ENCODE results near the gene GALNT9.

Gene GALNT9

DNA sequence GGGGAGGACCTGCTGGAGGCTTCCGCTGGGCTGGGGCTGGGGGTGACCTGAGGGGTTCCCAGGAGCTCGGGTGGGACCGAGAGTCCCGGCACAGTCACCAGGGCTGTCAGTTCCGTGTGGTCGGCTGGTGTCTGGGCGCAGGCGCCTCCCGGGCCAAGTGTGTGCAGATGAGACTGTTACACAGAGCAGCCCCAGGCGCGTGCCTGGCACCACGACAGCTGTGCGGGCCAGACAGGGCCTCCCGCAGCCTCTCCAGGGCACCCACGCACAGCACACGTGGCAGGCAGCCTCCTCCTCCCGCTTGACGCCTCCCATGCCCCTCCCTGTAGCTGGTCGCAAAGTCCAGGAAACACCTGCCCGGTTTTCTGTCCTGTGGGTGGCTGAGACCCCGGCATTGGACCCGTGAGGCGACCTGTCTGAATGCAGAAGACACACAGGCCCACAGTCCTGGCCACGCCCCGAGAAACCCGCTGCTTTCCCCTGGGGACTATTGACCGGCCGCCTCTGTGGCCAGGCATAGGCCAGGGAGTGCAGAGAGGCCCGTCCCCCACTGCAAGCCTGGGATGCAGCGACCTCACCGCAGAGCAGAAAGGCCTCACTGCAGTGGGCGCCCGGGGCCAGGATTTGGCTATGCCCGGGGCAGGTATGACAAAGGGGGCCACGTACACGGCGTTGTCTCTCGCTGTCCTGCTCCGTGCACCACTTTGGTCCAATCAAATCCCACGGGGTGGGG is 12.1 kb upstream of the GALNT9 start:
- TF ChIP-seq, protein P1, sequence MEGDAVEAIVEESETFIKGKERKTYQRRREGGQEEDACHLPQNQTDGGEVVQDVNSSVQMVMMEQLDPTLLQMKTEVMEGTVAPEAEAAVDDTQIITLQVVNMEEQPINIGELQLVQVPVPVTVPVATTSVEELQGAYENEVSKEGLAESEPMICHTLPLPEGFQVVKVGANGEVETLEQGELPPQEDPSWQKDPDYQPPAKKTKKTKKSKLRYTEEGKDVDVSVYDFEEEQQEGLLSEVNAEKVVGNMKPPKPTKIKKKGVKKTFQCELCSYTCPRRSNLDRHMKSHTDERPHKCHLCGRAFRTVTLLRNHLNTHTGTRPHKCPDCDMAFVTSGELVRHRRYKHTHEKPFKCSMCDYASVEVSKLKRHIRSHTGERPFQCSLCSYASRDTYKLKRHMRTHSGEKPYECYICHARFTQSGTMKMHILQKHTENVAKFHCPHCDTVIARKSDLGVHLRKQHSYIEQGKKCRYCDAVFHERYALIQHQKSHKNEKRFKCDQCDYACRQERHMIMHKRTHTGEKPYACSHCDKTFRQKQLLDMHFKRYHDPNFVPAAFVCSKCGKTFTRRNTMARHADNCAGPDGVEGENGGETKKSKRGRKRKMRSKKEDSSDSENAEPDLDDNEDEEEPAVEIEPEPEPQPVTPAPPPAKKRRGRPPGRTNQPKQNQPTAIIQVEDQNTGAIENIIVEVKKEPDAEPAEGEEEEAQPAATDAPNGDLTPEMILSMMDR (IDR thresholded peaks at IDR 0.05; ENCODE audit: extremely low read depth, missing control alignments), result no peak
- DNase-seq (ENCODE audit: low spot score), result no peak

DNA sequence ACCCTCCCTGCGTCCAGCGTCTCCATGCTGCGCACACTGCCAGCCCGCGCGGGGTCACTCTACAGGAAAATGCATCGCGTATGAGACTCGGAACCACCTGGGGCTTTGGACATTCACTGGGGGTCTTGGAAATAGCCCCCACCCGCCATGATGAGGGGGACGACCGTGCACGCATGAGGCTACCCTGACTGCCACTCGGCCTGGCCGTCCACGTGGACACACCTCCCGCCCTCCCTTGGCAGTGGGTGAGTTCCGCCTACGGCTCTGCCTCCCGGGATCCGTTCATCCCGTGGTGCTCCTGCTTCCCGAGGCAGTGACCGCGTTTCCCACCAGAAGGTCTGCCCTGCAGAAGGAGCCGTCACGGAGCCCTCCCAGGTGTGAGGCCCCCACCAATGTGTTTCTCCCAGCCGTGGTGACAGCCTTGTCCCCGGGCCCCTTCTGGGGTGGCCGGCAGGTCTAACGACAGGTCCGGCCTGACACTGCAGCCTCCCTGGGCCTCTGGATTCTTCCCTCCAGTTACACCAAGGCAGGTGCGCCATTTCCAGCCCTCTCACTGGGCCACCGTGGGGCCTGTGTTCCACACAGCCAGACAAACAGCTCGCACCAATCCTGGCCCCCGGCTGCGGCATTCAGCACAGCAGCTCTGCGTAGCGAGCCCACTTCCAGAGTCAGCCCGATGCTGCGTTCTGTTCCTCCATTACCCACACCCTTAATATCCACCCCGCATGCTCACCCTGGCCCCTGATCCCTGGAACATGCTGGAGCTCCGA is 11.1 kb upstream of the GALNT9 start:
- TF ChIP-seq, protein P1 (IDR thresholded peaks at IDR 0.05; ENCODE audit: extremely low read depth, missing control alignments), result no peak
- no peak for DNase-seq (ENCODE audit: low spot score)

DNA sequence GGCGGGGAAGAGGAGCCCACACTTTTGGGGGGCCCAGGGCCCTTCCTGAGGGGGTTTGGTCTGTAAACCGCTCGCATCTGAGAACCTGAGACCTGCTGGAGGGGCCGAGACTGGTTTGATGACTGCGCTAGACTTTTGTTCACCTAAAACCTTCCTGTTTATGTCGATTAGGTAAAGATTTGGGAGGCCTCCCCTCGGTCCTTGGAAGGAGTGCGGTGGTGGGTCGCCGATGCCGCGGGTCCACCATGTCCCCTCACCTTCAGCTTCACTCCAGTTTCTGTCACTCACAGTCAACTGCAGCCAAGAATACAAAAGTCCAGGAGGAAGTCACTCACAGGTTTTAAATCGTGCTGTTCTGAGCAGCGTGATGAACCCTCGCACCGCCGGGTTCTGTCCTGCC is 10.5 kb upstream of the GALNT9 start:
- no peak for DNase-seq (ENCODE audit: low spot score)
- TF ChIP-seq, protein P1 (IDR thresholded peaks at IDR 0.05; ENCODE audit: extremely low read depth, missing control alignments), result no peak

DNA sequence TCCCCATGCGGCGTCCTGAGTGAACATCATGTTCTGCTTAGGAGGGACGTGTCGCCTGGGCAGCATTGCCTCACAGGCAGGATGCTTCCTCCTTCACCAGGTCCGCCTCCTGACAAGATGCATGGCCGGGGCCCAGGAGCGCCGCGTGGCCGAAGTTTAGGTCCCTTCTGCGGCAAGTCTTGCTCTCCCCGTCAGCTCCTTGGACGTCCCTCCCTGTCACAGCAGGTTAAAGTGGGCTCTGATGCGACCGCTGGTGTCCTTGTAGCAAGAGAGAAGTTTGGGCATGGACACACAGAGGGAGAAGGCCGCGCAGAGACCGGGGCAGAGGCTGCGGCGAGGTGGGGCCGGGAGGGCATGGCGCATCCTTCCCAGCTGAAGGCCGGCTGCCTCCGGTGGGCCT is 9.4 kb upstream of the GALNT9 start:
- DNase-seq (ENCODE audit: low spot score), result no peak
- TF ChIP-seq, protein P1 (IDR thresholded peaks at IDR 0.05; ENCODE audit: extremely low read depth, missing control alignments), result no peak

DNA sequence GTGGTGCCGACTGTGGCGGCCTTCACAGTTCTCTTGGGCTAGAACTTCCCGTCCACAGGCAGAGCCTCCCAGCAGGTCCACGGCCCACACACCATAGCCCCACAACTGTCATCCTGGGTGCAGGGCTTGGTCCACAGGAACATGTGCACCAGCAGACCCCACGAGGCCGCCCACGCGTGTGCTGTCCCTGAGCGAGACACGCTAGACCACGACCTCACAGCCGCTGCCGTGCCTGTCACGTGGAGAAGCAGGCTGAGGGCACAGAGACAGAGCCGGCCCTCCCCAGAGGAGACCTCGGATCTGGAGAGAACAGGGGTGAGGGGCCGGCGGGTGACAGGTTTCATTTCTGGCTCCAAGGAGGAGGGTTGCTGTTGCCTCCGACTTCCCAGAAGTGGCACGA is 8.9 kb upstream of the GALNT9 start:
- TF ChIP-seq, protein P1 (IDR thresholded peaks at IDR 0.05; ENCODE audit: extremely low read depth, missing control alignments), result no peak
- DNase-seq (ENCODE audit: low spot score), result no peak

DNA sequence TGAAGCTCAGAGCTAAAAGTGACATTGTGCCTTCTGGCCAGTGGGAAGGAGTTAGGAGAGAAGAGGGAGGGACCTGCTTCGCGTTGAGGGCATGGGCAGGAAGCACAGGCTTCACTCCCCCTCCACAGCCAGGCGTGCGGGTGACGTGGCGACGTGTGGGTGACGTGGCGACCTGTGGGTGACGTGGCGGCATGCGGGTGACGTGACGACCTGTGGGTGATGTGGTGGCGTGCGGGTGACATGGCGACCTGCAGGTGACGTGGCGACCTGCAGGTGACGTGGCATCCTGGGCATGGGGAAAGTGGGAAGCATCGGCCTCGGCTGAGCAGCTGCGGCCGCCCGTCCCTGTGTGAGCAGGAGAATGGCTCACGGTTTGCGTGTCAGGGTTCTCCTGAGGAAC is 8.2 kb upstream of the GALNT9 start:
- TF ChIP-seq, protein P1 (IDR thresholded peaks at IDR 0.05; ENCODE audit: extremely low read depth, missing control alignments), result no peak
- no peak for DNase-seq (ENCODE audit: low spot score)

Data from GM20000 (cell line).